Measurements from ENCODE around the gene CEP112.

Gene CEP112

GRCh38 chr17:66076546-66077190, 115.3 kb downstream of the CEP112 start:
- DNase-seq (ENCODE audit: low read depth in 2 of 2), result no peak

- DNase-seq (ENCODE audit: low read depth in 2 of 2), result no peak
Measured at GRCh38 chr17:66073384-66073783, 118.5 kb downstream of the CEP112 start.

- DNase-seq (ENCODE audit: low read depth in 2 of 2), result no peak
Measured at GRCh38 chr17:66063686-66064085, 128.2 kb downstream of the CEP112 start.

- no peak for DNase-seq (ENCODE audit: low read depth in 2 of 2)
Measured at GRCh38 chr17:66056148-66056547, 135.8 kb downstream of the CEP112 start.

- DNase-seq (ENCODE audit: low read depth in 2 of 2), result no peak
Measured at GRCh38 chr17:66054242-66054641, 137.7 kb downstream of the CEP112 start.

GRCh38 chr17:66044083-66044482, 147.8 kb downstream of the CEP112 start:
- DNase-seq (ENCODE audit: low read depth in 2 of 2), result no peak

GRCh38 chr17:66043419-66043818, 148.5 kb downstream of the CEP112 start:
- DNase-seq (ENCODE audit: low read depth in 2 of 2), result no peak

- no peak for DNase-seq (ENCODE audit: low read depth in 2 of 2)
Measured at GRCh38 chr17:66040402-66040801, 151.5 kb downstream of the CEP112 start.

- no peak for DNase-seq (ENCODE audit: low read depth in 2 of 2)
Measured at GRCh38 chr17:66038125-66038524, 153.8 kb downstream of the CEP112 start.

GRCh38 chr17:66037221-66037620, 154.7 kb downstream of the CEP112 start:
- DNase-seq (ENCODE audit: low read depth in 2 of 2), result no peak

GRCh38 chr17:66032082-66032712, 159.7 kb downstream of the CEP112 start:
- DNase-seq (ENCODE audit: low read depth in 2 of 2), result no peak

GRCh38 chr17:66025551-66025950, 166.4 kb downstream of the CEP112 start:
- DNase-seq (ENCODE audit: low read depth in 2 of 2), result no peak

- no peak for DNase-seq (ENCODE audit: low read depth in 2 of 2)
Measured at GRCh38 chr17:66021757-66022156, 170.2 kb downstream of the CEP112 start.

GRCh38 chr17:66018786-66019185, 173.1 kb downstream of the CEP112 start:
- no peak for DNase-seq (ENCODE audit: low read depth in 2 of 2)

- no peak for DNase-seq (ENCODE audit: low read depth in 2 of 2)
Measured at GRCh38 chr17:66016231-66016630, 175.7 kb downstream of the CEP112 start.

- DNase-seq (ENCODE audit: low read depth in 2 of 2), result no peak
Measured at GRCh38 chr17:66008680-66009079, 183.3 kb downstream of the CEP112 start.

GRCh38 chr17:66006654-66007053, 185.3 kb downstream of the CEP112 start:
- no peak for DNase-seq (ENCODE audit: low read depth in 2 of 2)

GRCh38 chr17:66002812-66003211, 189.1 kb downstream of the CEP112 start:
- DNase-seq (ENCODE audit: low read depth in 2 of 2), result no peak

GRCh38 chr17:66002063-66002585, 189.8 kb downstream of the CEP112 start:
- no peak for DNase-seq (ENCODE audit: low read depth in 2 of 2)

- no peak for DNase-seq (ENCODE audit: low read depth in 2 of 2)
Measured at GRCh38 chr17:66000216-66000615, 191.7 kb downstream of the CEP112 start.

GRCh38 chr17:65998675-65999074, 193.3 kb downstream of the CEP112 start:
- DNase-seq (ENCODE audit: low read depth in 2 of 2), result no peak

GRCh38 chr17:65994679-65995078, 197.3 kb downstream of the CEP112 start:
- no peak for DNase-seq (ENCODE audit: low read depth in 2 of 2)

GRCh38 chr17:65994114-65994513, 197.8 kb downstream of the CEP112 start:
- DNase-seq (ENCODE audit: low read depth in 2 of 2), result no peak

Measured in stimulated activated CD4-positive, alpha-beta T cell treated with anti-CD3 and anti-CD28 coated beads, Interleukin-12 subunit alpha, Interleukin-12 subunit beta, amount 100 ng/mL, for 24 hours (primary cell).